Measurements from ENCODE around the gene PTPN14.

The PTPN14 gene

GRCh38 chr1:214462882-214463281 lies 88.5 kb downstream of the PTPN14 start:
- Histone ChIP-seq H3K4me2 (ENCODE audit: low read depth, low read length) (no peak overlapping the region), H2AFZ (ENCODE audit: low read length) (no peak overlapping the region)
- no peak for TF ChIP-seq EZH2 (optimal IDR thresholded peaks at IDR 0.05; ENCODE audit: low read depth, low read length)
- no peak for TF ChIP-seq CTCF (IDR thresholded peaks at IDR 0.05; ENCODE audit: low read length)
- no peak for TF ChIP-seq EZH2phosphoT487 (IDR thresholded peaks at IDR 0.05; ENCODE audit: low read length)

GRCh38 chr1:214461305-214461704 lies 90.1 kb downstream of the PTPN14 start:
- H3K36me3 ChIP-seq (replicated peaks; ENCODE audit: insufficient read depth, low read length) = no peaks in the 10 kb centered on the region
- no peaks in the 10 kb centered on the region for H3K9me2 ChIP-seq (replicated peaks; ENCODE audit: insufficient read depth, low read length)
- no peak overlapping the region for H2AFZ ChIP-seq (ENCODE audit: low read length)
- H3K4me2 ChIP-seq (ENCODE audit: low read depth, low read length) = no peak overlapping the region
- H3F3A ChIP-seq (ENCODE audit: insufficient read depth, low read length) = no peaks in the 10 kb centered on the region
- no peaks in the 10 kb centered on the region for H3K9me3 ChIP-seq (replicated peaks; ENCODE audit: insufficient read depth, low read length)
- no peaks in the 10 kb centered on the region for H3K27me3 ChIP-seq (replicated peaks; ENCODE audit: insufficient read depth, low read length)
- H3K27ac ChIP-seq (ENCODE audit: low read length) = no peak overlapping the region
- H3K9ac ChIP-seq (ENCODE audit: low read length) = no peak overlapping the region
- no peak for DNase-seq
- H3K79me2 ChIP-seq (ENCODE audit: low read length) = no peaks in the 10 kb centered on the region
- no peaks in the 10 kb centered on the region for H3K4me1 ChIP-seq (ENCODE audit: low read length)
- no peaks in the 10 kb centered on the region for H4K20me1 ChIP-seq (ENCODE audit: insufficient read depth, low read length)
- no peak overlapping the region for H3K4me3 ChIP-seq (ENCODE audit: low read length)
- TF ChIP-seq EZH2 (optimal IDR thresholded peaks at IDR 0.05; ENCODE audit: low read depth, low read length) = no peak
- no peak for TF ChIP-seq CTCF (IDR thresholded peaks at IDR 0.05; ENCODE audit: low read length)
- TF ChIP-seq EZH2phosphoT487 (IDR thresholded peaks at IDR 0.05; ENCODE audit: low read length) = no peak

More at GRCh38 chr1:214462882-214463281, 88.5 kb downstream of the PTPN14 start:
- H3K27ac ChIP-seq (ENCODE audit: low read length) = no peak overlapping the region
- no peak overlapping the region for H3K9ac ChIP-seq (ENCODE audit: low read length)
- H3K79me2 ChIP-seq (ENCODE audit: low read length) = no peaks in the 10 kb centered on the region
- H3K27me3 ChIP-seq (replicated peaks; ENCODE audit: insufficient read depth, low read length) = no peaks in the 10 kb centered on the region
- H3K9me2 ChIP-seq (replicated peaks; ENCODE audit: insufficient read depth, low read length) = no peaks in the 10 kb centered on the region
- no peak for DNase-seq
- H3K4me1 ChIP-seq (ENCODE audit: low read length) = no peaks in the 10 kb centered on the region
- no peaks in the 10 kb centered on the region for H3K9me3 ChIP-seq (replicated peaks; ENCODE audit: insufficient read depth, low read length)
- no peak overlapping the region for H3K4me3 ChIP-seq (ENCODE audit: low read length)
- no peaks in the 10 kb centered on the region for H3F3A ChIP-seq (ENCODE audit: insufficient read depth, low read length)
- H4K20me1 ChIP-seq (ENCODE audit: insufficient read depth, low read length) = no peaks in the 10 kb centered on the region
- no peaks in the 10 kb centered on the region for H3K36me3 ChIP-seq (replicated peaks; ENCODE audit: insufficient read depth, low read length)

GRCh38 chr1:214460304-214460916 lies 91.0 kb downstream of the PTPN14 start:
- Histone ChIP-seq H3K4me3 (ENCODE audit: low read length) (no peak overlapping the region), H3K9me3 (replicated peaks; ENCODE audit: insufficient read depth, low read length) (no peaks in the 10 kb centered on the region), H2AFZ (ENCODE audit: low read length) (no peak overlapping the region), H4K20me1 (ENCODE audit: insufficient read depth, low read length) (no peaks in the 10 kb centered on the region), H3K9me2 (replicated peaks; ENCODE audit: insufficient read depth, low read length) (no peaks in the 10 kb centered on the region), H3K27me3 (replicated peaks; ENCODE audit: insufficient read depth, low read length) (no peaks in the 10 kb centered on the region), H3K27ac (ENCODE audit: low read length) (no peak overlapping the region), H3K9ac (ENCODE audit: low read length) (no peak overlapping the region), H3K79me2 (ENCODE audit: low read length) (no peaks in the 10 kb centered on the region), H3K36me3 (replicated peaks; ENCODE audit: insufficient read depth, low read length) (no peaks in the 10 kb centered on the region), H3F3A (ENCODE audit: insufficient read depth, low read length) (no peaks in the 10 kb centered on the region), H3K4me1 (ENCODE audit: low read length) (no peaks in the 10 kb centered on the region), H3K4me2 (ENCODE audit: low read depth, low read length) (no peak overlapping the region)
- DNase-seq = no peak
- no peak for TF ChIP-seq EZH2phosphoT487 (IDR thresholded peaks at IDR 0.05; ENCODE audit: low read length)
- no peak for TF ChIP-seq EZH2 (optimal IDR thresholded peaks at IDR 0.05; ENCODE audit: low read depth, low read length)
- TF ChIP-seq CTCF (IDR thresholded peaks at IDR 0.05; ENCODE audit: low read length) = no peak
